ENCODE measurements around the gene IL32. TPM values are rescaled to one million over a fixed set of nuclear protein-coding genes. Genes with fewer than 3 reads are reported as not detected.

IL32 gene
- total RNA-seq, 1 experiment from 2014 or later: 4.7 TPM

DNA sequence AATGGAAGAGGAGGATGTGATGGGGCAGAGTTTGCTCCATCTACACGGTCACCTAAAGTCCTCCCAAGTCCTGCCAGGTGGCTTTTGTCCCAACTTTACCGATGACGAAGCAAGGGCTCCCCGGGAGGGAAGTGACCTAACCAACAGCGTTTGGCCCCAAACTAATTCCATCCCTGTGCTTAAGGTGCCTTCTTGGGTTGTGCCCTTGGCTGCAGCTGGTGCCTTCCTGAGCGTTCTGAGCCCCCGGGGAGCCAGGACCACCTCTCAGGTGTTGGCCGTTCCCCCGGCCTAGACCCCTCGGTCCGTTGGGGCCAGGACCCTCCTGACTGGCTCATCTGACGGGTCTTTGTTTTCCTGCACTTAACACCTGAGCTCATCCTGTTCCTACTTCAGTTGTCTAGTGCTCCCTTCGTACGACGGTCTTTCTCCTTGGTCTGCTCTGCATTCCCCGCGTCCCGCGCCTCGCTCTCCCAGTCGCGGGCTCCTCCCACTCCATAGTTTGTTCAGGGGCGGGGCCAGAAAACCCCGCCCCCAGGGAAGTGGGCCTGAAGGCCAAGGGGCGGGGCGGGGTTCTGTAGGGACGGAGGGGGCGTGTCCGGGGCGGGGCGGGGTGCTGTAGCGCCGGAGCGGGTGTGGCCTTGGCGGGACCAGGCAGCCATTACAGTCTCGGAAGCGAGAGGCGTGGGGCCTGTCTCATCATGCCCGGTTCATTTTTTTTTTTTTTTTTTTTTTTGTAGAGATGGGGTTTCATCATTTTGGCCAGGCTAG lies 34.5 kb downstream of the IL32 start:
- DNase-seq (ENCODE audit: low spot score) (peak; percentile 95), ATAC-seq (peak; percentile 42)
- Mint-ChIP-seq H3K4me3 (peak overlapping the region; percentile 93), H3K36me3 (peaks cover 12% of the 10 kb centered on the region), H3K4me1 (peaks cover 61% of the 10 kb centered on the region), H3K9me3 (no peaks in the 10 kb centered on the region), H3K27me3 (ENCODE audit: low read depth) (no peaks in the 10 kb centered on the region; the same call in 1 of the 2 replicates), H3K27ac (peak overlapping the region; percentile 99)
- POLR2A ChIA-PET: interaction anchor here (0.6 to 3.4 kb wide), 19 partner anchors 10 to 92 kb away, joined by 3 to 29 read pairs (median 5); partner anchors contain the start of genes HCFC1R1, THOC6, TNFRSF12A and ZNF213
- CTCF ChIA-PET: interaction anchor here (0.7 to 8.5 kb wide), 17 partner anchors 9 to 136 kb away, joined by 3 to 68 read pairs (median 6); partner anchors contain the start of genes KREMEN2, THOC6, TNFRSF12A and ZNF205
- TF ChIP-seq, protein P1, sequence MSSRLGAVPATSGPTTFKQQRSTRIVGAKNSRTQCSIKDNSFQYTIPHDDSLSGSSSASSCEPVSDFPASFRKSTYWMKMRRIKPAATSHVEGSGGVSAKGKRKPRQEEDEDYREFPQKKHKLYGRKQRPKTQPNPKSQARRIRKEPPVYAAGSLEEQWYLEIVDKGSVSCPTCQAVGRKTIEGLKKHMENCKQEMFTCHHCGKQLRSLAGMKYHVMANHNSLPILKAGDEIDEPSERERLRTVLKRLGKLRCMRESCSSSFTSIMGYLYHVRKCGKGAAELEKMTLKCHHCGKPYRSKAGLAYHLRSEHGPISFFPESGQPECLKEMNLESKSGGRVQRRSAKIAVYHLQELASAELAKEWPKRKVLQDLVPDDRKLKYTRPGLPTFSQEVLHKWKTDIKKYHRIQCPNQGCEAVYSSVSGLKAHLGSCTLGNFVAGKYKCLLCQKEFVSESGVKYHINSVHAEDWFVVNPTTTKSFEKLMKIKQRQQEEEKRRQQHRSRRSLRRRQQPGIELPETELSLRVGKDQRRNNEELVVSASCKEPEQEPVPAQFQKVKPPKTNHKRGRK (CRISPR knock-in tag; IDR thresholded peaks at IDR 0.05; ENCODE audit: borderline replicate concordance): no peak
- no peak for TF ChIP-seq RORB (CRISPR knock-in tag; IDR thresholded peaks at IDR 0.05)
- TF ChIP-seq, protein P2, sequence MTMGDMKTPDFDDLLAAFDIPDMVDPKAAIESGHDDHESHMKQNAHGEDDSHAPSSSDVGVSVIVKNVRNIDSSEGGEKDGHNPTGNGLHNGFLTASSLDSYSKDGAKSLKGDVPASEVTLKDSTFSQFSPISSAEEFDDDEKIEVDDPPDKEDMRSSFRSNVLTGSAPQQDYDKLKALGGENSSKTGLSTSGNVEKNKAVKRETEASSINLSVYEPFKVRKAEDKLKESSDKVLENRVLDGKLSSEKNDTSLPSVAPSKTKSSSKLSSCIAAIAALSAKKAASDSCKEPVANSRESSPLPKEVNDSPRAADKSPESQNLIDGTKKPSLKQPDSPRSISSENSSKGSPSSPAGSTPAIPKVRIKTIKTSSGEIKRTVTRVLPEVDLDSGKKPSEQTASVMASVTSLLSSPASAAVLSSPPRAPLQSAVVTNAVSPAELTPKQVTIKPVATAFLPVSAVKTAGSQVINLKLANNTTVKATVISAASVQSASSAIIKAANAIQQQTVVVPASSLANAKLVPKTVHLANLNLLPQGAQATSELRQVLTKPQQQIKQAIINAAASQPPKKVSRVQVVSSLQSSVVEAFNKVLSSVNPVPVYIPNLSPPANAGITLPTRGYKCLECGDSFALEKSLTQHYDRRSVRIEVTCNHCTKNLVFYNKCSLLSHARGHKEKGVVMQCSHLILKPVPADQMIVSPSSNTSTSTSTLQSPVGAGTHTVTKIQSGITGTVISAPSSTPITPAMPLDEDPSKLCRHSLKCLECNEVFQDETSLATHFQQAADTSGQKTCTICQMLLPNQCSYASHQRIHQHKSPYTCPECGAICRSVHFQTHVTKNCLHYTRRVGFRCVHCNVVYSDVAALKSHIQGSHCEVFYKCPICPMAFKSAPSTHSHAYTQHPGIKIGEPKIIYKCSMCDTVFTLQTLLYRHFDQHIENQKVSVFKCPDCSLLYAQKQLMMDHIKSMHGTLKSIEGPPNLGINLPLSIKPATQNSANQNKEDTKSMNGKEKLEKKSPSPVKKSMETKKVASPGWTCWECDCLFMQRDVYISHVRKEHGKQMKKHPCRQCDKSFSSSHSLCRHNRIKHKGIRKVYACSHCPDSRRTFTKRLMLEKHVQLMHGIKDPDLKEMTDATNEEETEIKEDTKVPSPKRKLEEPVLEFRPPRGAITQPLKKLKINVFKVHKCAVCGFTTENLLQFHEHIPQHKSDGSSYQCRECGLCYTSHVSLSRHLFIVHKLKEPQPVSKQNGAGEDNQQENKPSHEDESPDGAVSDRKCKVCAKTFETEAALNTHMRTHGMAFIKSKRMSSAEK (CRISPR knock-in tag; IDR thresholded peaks at IDR 0.05; ENCODE audit: borderline replicate concordance): no peak
- no peak for TF ChIP-seq SMAD4 (CRISPR knock-in tag; IDR thresholded peaks at IDR 0.05)
- TF ChIP-seq, protein P3, sequence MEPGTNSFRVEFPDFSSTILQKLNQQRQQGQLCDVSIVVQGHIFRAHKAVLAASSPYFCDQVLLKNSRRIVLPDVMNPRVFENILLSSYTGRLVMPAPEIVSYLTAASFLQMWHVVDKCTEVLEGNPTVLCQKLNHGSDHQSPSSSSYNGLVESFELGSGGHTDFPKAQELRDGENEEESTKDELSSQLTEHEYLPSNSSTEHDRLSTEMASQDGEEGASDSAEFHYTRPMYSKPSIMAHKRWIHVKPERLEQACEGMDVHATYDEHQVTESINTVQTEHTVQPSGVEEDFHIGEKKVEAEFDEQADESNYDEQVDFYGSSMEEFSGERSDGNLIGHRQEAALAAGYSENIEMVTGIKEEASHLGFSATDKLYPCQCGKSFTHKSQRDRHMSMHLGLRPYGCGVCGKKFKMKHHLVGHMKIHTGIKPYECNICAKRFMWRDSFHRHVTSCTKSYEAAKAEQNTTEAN (CRISPR knock-in tag; IDR thresholded peaks at IDR 0.05): no peak
- no peak for TF ChIP-seq EMX1 (CRISPR knock-in tag; IDR thresholded peaks at IDR 0.05)
- TF ChIP-seq, protein P4, sequence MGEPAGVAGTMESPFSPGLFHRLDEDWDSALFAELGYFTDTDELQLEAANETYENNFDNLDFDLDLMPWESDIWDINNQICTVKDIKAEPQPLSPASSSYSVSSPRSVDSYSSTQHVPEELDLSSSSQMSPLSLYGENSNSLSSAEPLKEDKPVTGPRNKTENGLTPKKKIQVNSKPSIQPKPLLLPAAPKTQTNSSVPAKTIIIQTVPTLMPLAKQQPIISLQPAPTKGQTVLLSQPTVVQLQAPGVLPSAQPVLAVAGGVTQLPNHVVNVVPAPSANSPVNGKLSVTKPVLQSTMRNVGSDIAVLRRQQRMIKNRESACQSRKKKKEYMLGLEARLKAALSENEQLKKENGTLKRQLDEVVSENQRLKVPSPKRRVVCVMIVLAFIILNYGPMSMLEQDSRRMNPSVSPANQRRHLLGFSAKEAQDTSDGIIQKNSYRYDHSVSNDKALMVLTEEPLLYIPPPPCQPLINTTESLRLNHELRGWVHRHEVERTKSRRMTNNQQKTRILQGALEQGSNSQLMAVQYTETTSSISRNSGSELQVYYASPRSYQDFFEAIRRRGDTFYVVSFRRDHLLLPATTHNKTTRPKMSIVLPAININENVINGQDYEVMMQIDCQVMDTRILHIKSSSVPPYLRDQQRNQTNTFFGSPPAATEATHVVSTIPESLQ (CRISPR knock-in tag; IDR thresholded peaks at IDR 0.05): 0 out of 2 replicates have a peak, but pooled peaks have one; percentile 62
- no peak for TF ChIP-seq ZNF232 (CRISPR knock-in tag; IDR thresholded peaks at IDR 0.05)
- TF ChIP-seq ESRRA (CRISPR knock-in tag; IDR thresholded peaks at IDR 0.05; ENCODE audit: borderline replicate concordance): no peak
- no peak for TF ChIP-seq SMAD3 (CRISPR knock-in tag; IDR thresholded peaks at IDR 0.05; ENCODE audit: borderline replicate concordance)
- 0 out of 2 replicates have a peak, but pooled peaks have one; percentile 42 for TF ChIP-seq NR1H2 (CRISPR knock-in tag; IDR thresholded peaks at IDR 0.05)
- TF ChIP-seq, protein P5, sequence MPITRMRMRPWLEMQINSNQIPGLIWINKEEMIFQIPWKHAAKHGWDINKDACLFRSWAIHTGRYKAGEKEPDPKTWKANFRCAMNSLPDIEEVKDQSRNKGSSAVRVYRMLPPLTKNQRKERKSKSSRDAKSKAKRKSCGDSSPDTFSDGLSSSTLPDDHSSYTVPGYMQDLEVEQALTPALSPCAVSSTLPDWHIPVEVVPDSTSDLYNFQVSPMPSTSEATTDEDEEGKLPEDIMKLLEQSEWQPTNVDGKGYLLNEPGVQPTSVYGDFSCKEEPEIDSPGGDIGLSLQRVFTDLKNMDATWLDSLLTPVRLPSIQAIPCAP (CRISPR knock-in tag; IDR thresholded peaks at IDR 0.05): no peak
- TF ChIP-seq NR3C1 (CRISPR knock-in tag; conservative IDR thresholded peaks at IDR 0.05; ENCODE audit: low read depth): no peak
- TF ChIP-seq ZNF263 (CRISPR knock-in tag; IDR thresholded peaks at IDR 0.05; ENCODE audit: low read depth): no peak
- TF ChIP-seq, protein P6, sequence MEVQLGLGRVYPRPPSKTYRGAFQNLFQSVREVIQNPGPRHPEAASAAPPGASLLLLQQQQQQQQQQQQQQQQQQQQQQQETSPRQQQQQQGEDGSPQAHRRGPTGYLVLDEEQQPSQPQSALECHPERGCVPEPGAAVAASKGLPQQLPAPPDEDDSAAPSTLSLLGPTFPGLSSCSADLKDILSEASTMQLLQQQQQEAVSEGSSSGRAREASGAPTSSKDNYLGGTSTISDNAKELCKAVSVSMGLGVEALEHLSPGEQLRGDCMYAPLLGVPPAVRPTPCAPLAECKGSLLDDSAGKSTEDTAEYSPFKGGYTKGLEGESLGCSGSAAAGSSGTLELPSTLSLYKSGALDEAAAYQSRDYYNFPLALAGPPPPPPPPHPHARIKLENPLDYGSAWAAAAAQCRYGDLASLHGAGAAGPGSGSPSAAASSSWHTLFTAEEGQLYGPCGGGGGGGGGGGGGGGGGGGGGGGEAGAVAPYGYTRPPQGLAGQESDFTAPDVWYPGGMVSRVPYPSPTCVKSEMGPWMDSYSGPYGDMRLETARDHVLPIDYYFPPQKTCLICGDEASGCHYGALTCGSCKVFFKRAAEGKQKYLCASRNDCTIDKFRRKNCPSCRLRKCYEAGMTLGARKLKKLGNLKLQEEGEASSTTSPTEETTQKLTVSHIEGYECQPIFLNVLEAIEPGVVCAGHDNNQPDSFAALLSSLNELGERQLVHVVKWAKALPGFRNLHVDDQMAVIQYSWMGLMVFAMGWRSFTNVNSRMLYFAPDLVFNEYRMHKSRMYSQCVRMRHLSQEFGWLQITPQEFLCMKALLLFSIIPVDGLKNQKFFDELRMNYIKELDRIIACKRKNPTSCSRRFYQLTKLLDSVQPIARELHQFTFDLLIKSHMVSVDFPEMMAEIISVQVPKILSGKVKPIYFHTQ (CRISPR knock-in tag; IDR thresholded peaks at IDR 0.05): no peak
- TF ChIP-seq NR2C2 (CRISPR knock-in tag; IDR thresholded peaks at IDR 0.05): no peak; the same call in 1 of the 2 replicates
- TF ChIP-seq, protein P7, sequence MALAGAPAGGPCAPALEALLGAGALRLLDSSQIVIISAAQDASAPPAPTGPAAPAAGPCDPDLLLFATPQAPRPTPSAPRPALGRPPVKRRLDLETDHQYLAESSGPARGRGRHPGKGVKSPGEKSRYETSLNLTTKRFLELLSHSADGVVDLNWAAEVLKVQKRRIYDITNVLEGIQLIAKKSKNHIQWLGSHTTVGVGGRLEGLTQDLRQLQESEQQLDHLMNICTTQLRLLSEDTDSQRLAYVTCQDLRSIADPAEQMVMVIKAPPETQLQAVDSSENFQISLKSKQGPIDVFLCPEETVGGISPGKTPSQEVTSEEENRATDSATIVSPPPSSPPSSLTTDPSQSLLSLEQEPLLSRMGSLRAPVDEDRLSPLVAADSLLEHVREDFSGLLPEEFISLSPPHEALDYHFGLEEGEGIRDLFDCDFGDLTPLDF (CRISPR knock-in tag; IDR thresholded peaks at IDR 0.05): no peak
- peak; percentile 66; the same call in 1 of the 2 replicates for TF ChIP-seq TEAD1 (CRISPR knock-in tag; IDR thresholded peaks at IDR 0.05)
- no peak for TF ChIP-seq RELA (CRISPR knock-in tag; IDR thresholded peaks at IDR 0.05; ENCODE audit: borderline replicate concordance)
- no peak for TF ChIP-seq ETV6 (CRISPR knock-in tag; IDR thresholded peaks at IDR 0.05)
- TF ChIP-seq GTF2I (CRISPR knock-in tag; conservative IDR thresholded peaks at IDR 0.05): no peak

Measured in WTC11 (cell line).